ENCODE measurements around the gene MVK.

DNA sequence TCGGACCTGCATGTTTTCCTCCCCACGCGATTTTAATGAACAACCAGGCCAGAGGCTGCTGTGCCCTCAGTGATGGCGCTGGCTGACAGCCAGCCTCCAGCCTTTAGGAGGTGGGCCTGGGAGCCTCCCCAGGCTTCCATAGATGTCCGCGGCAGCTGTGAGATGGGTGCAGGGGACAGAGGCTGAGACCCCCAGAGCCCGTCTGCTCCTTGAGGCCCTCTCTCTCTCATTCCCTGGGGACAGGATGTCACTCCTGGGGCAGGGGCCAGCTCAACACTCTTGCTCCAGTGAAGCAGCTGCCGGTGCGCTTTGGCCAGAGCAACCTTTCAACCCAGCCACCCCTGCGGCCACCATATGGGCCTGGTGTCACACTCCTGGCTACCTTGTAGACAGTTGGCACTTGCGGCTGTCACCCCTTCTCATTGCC lies 24.8 kb downstream of the MVK start:
- TF ChIP-seq, protein P1, sequence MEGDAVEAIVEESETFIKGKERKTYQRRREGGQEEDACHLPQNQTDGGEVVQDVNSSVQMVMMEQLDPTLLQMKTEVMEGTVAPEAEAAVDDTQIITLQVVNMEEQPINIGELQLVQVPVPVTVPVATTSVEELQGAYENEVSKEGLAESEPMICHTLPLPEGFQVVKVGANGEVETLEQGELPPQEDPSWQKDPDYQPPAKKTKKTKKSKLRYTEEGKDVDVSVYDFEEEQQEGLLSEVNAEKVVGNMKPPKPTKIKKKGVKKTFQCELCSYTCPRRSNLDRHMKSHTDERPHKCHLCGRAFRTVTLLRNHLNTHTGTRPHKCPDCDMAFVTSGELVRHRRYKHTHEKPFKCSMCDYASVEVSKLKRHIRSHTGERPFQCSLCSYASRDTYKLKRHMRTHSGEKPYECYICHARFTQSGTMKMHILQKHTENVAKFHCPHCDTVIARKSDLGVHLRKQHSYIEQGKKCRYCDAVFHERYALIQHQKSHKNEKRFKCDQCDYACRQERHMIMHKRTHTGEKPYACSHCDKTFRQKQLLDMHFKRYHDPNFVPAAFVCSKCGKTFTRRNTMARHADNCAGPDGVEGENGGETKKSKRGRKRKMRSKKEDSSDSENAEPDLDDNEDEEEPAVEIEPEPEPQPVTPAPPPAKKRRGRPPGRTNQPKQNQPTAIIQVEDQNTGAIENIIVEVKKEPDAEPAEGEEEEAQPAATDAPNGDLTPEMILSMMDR (IDR thresholded peaks at IDR 0.05), result no peak
- TF ChIP-seq POLR2A (IDR thresholded peaks at IDR 0.05) (no peak), POLR2AphosphoS5 (IDR thresholded peaks at IDR 0.05) (no peak)

Measured in stomach (tissue), 4 donors.